Astrocyte (in vitro differentiated cells and primary cell): ENCODE data around the gene HNRNPUL1. TPM values are rescaled to one million over a fixed set of nuclear protein-coding genes. Genes with fewer than 3 reads are reported as not detected.

ENCODE experiments used
- DNase-seq: peaks from one replicate; pipeline ENCODE4 v3.0.0-alpha.2; 2010; ENCODE audit warnings: low read depth
- FAIRE-seq: peaks from 2 replicates; lab custom pipeline; 2011; peaks lifted over from hg19 to GRCh38; lab: Jason Lieb, UNC
- H2AFZ ChIP-seq: 2 replicates; pipeline ENCODE4 v1.6.0; 2012; ENCODE audit warnings: low read depth, low read length, inconsistent platforms
- H3K27ac ChIP-seq: 2 replicates; pipeline ENCODE4 v1.5.1; 2011; ENCODE audit warnings: low read depth, low read length, inconsistent platforms
- H3K27me3 ChIP-seq: 2 replicates; pipeline ENCODE4 v1.6.0; 2011; ENCODE audit warnings: low read length, inconsistent platforms; ENCODE audit not compliant: insufficient read depth
- H3K36me3 ChIP-seq: 2 replicates; pipeline ENCODE4 v1.5.1; 2011; ENCODE audit warnings: low read length, inconsistent platforms; ENCODE audit not compliant: insufficient read depth
- H3K4me1 ChIP-seq: 2 replicates; pipeline ENCODE4 v1.5.1; 2011; ENCODE audit warnings: low read length, inconsistent platforms; ENCODE audit not compliant: insufficient read depth
- H3K4me2 ChIP-seq: 2 replicates; pipeline ENCODE4 v1.6.0; 2012; ENCODE audit warnings: low read length, inconsistent platforms
- H3K4me3 ChIP-seq: 2 replicates; pipeline ENCODE4 v1.5.1; 2011; ENCODE audit warnings: low read depth, mild to moderate bottlenecking, low read length, inconsistent platforms; ENCODE audit not compliant: insufficient read depth
- H3K79me2 ChIP-seq: 2 replicates; pipeline ENCODE4 v1.6.0; 2012; ENCODE audit warnings: mild to moderate bottlenecking, low read length, inconsistent platforms; ENCODE audit not compliant: insufficient read depth
- H3K9ac ChIP-seq: 2 replicates; pipeline ENCODE4 v1.6.0; 2012; ENCODE audit warnings: mild to moderate bottlenecking, low read length, inconsistent platforms
- H3K9me3 ChIP-seq: 2 replicates; pipeline ENCODE4 v1.5.1; 2012; ENCODE audit warnings: low read depth, mild to moderate bottlenecking, low read length, inconsistent platforms; ENCODE audit not compliant: insufficient read depth
- H4K20me1 ChIP-seq: 2 replicates; pipeline ENCODE4 v1.6.0; 2012; ENCODE audit warnings: low read length, inconsistent platforms; ENCODE audit not compliant: insufficient read depth
- H3K27ac Mint-ChIP-seq: one replicate; pipeline ENCODE4 v1.8.0; 2021; ENCODE audit warnings: mild to moderate bottlenecking, mixed read lengths; ENCODE audit not compliant: unreplicated experiment
- H3K27me3 Mint-ChIP-seq: one replicate; pipeline ENCODE4 v1.8.0; 2021; ENCODE audit warnings: low read depth, mixed read lengths; ENCODE audit not compliant: unreplicated experiment
- H3K36me3 Mint-ChIP-seq: one replicate; pipeline ENCODE4 v1.8.0; 2021; ENCODE audit warnings: low read depth, mixed read lengths; ENCODE audit not compliant: unreplicated experiment
- H3K4me1 Mint-ChIP-seq: one replicate; pipeline ENCODE4 v1.8.0; 2021; ENCODE audit warnings: low read depth, mixed read lengths; ENCODE audit not compliant: unreplicated experiment
- H3K4me3 Mint-ChIP-seq: one replicate; pipeline ENCODE4 v1.8.0; 2021; ENCODE audit warnings: mild to moderate bottlenecking, moderate library complexity, mixed read lengths; ENCODE audit not compliant: unreplicated experiment
- H3K9me3 Mint-ChIP-seq: one replicate; pipeline ENCODE4 v1.8.0; 2021; ENCODE audit warnings: mild to moderate bottlenecking, mixed read lengths; ENCODE audit not compliant: unreplicated experiment
- EZH2 ChIP-seq: IDR thresholded peaks from 2 replicates; pipeline ENCODE4 v1.6.1; 2012; ENCODE audit warnings: mild to moderate bottlenecking, low read length, inconsistent platforms; ENCODE audit not compliant: insufficient read depth
- total RNA-seq: library from RNA; stranded (reverse); gene quantifications from 2 replicates; pipeline ENCODE4 v1.2.1, GENCODE V29; 2021
- TF ChIP-seq, protein P1 (sequence below): IDR thresholded peaks from 2 replicates; pipeline ENCODE4 v1.5.1; 2011; ENCODE audit warnings: low read depth, mild to moderate bottlenecking, inconsistent platforms, low read length, moderate library complexity; ENCODE audit not compliant: insufficient read depth

Gene HNRNPUL1
- total RNA-seq, 1 donor from 2014 or later: 174 TPM

DNA sequence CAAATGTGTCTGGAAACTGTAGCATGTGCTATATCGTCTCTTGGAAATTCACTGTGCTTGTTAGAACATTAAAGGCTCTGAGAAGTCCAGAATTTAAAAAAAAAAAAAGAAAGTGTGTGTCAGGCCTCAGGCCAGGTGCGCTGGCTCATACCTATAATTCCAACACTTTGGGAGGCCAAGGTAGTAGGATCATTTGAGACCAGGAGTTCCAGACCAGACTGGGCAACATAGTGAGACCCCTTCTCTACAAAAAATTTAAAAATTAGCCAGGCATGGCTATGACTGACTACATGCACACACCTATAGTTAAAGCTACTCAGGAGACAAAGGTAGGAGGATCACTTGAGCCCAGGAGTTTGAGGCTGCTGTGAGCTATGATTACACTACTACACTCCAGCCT is 4.9 kb downstream of the HNRNPUL1 start:
- Mint-ChIP-seq H3K27ac (no peak overlapping the region), H3K4me3 (no peak overlapping the region)

DNA sequence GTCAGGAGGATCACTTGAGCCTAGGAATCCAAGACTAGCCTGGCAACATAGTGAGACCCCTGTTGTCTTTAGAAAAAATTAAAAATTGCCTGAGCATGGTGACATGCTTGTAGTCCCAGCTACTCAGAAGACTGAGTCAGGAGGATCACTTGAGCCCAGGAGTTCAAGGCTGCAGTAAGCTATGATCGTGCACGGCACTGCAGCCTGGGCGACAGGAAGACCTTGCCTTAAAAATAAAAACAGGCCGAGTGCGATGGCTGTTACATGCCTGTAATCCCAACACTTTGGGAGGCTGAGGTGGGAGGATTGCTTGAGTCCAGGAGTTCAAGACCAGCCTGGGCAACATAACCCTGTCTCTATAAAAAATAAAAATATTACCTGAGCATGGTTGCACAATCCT is 5.4 kb downstream of the HNRNPUL1 start:
- H3K4me2 ChIP-seq: no peak overlapping the region
- Mint-ChIP-seq H3K27me3 (no peaks in the 10 kb centered on the region), H3K4me3 (no peak overlapping the region), H3K27ac (no peak overlapping the region), H3K4me1 (peaks cover 18% of the 10 kb centered on the region), H3K9me3 (no peaks in the 10 kb centered on the region), H3K36me3 (peaks cover 10% of the 10 kb centered on the region)
- H3K4me1 ChIP-seq: peaks cover 18% of the 10 kb centered on the region
- no peaks in the 10 kb centered on the region for H3K9me3 ChIP-seq
- H3K79me2 ChIP-seq: peaks cover 90% of the 10 kb centered on the region
- H3K4me3 ChIP-seq: no peak overlapping the region
- no peak overlapping the region for H3K27ac ChIP-seq
- H4K20me1 ChIP-seq: peaks cover 78% of the 10 kb centered on the region
- DNase-seq (no peak), FAIRE-seq (no peak)
- H3K9ac ChIP-seq: no peak overlapping the region
- H3K27me3 ChIP-seq: no peaks in the 10 kb centered on the region
- H2AFZ ChIP-seq: no peak overlapping the region
- TF ChIP-seq EZH2: no peak
- TF ChIP-seq, protein P1, sequence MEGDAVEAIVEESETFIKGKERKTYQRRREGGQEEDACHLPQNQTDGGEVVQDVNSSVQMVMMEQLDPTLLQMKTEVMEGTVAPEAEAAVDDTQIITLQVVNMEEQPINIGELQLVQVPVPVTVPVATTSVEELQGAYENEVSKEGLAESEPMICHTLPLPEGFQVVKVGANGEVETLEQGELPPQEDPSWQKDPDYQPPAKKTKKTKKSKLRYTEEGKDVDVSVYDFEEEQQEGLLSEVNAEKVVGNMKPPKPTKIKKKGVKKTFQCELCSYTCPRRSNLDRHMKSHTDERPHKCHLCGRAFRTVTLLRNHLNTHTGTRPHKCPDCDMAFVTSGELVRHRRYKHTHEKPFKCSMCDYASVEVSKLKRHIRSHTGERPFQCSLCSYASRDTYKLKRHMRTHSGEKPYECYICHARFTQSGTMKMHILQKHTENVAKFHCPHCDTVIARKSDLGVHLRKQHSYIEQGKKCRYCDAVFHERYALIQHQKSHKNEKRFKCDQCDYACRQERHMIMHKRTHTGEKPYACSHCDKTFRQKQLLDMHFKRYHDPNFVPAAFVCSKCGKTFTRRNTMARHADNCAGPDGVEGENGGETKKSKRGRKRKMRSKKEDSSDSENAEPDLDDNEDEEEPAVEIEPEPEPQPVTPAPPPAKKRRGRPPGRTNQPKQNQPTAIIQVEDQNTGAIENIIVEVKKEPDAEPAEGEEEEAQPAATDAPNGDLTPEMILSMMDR: no peak
- peaks cover 66% of the 10 kb centered on the region for H3K36me3 ChIP-seq

More for the DNA sequence above, 4.9 kb downstream of the HNRNPUL1 start:
- DNase-seq (no peak), FAIRE-seq (no peak)
- peaks cover 61% of the 10 kb centered on the region for H3K36me3 ChIP-seq
- H3K27ac ChIP-seq: no peak overlapping the region
- no peak overlapping the region for H2AFZ ChIP-seq
- H3K4me2 ChIP-seq: no peak overlapping the region
- H3K9me3 Mint-ChIP-seq: no peaks in the 10 kb centered on the region
- peaks cover 18% of the 10 kb centered on the region for H3K4me1 ChIP-seq
- no peak overlapping the region for H3K9ac ChIP-seq
- no peaks in the 10 kb centered on the region for H3K9me3 ChIP-seq
- peaks cover 73% of the 10 kb centered on the region for H4K20me1 ChIP-seq
- peaks cover 18% of the 10 kb centered on the region for H3K4me1 Mint-ChIP-seq
- H3K4me3 ChIP-seq: no peak overlapping the region
- no peaks in the 10 kb centered on the region for H3K27me3 Mint-ChIP-seq
- no peaks in the 10 kb centered on the region for H3K27me3 ChIP-seq
- peaks cover 10% of the 10 kb centered on the region for H3K36me3 Mint-ChIP-seq
- no peak for TF ChIP-seq EZH2
- TF ChIP-seq, protein P1: no peak
- H3K79me2 ChIP-seq: peaks cover 91% of the 10 kb centered on the region

DNA sequence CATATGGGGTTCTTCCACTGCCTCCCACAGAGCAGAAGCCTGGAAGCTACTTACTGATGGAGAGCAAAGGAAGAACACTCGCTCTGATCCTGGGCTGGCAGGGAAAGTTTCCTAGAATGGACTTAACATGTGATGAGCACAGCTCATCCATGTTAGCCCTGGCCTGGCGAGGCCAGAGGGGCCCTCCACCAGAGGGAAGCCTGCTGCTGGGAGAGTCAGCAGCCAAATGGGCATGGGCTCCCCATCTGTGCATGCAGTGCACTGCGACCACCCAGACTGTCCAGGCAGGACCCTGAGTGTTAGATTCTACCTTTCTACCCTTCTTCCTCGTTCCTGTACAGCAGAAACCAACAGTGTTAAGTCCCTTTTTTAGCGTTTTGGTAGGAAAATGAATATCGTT is 8.9 kb downstream of the HNRNPUL1 start:
- H3K9me3 ChIP-seq: no peaks in the 10 kb centered on the region
- H3K4me3 Mint-ChIP-seq: no peak overlapping the region
- no peak overlapping the region for H3K4me2 ChIP-seq
- H3K27me3 ChIP-seq: no peaks in the 10 kb centered on the region
- H3K36me3 ChIP-seq: peaks cover 87% of the 10 kb centered on the region
- no peak overlapping the region for H3K9ac ChIP-seq
- H3K27ac Mint-ChIP-seq: peak overlapping the region; percentile 41
- TF ChIP-seq EZH2: no peak
- TF ChIP-seq, protein P1: no peak
- no peaks in the 10 kb centered on the region for H3K4me1 ChIP-seq
- FAIRE-seq (no peak), DNase-seq (no peak)
- no peaks in the 10 kb centered on the region for H3K4me1 Mint-ChIP-seq
- no peaks in the 10 kb centered on the region for H3K27me3 Mint-ChIP-seq
- H3K4me3 ChIP-seq: no peak overlapping the region
- no peaks in the 10 kb centered on the region for H3K9me3 Mint-ChIP-seq
- H3K36me3 Mint-ChIP-seq: peaks cover 14% of the 10 kb centered on the region
- no peak overlapping the region for H3K27ac ChIP-seq
- peaks cover 76% of the 10 kb centered on the region for H3K79me2 ChIP-seq
- peaks cover 74% of the 10 kb centered on the region for H4K20me1 ChIP-seq
- no peak overlapping the region for H2AFZ ChIP-seq
